HepG2 (cell line): ENCODE data around the gene IL31. TPM values are rescaled to one million over a fixed set of nuclear protein-coding genes. Genes with fewer than 3 reads are reported as not detected.

Experiments
- ZNF572 ChIP-seq: sonication (generic); formaldehyde crosslinking; IDR thresholded peaks from 2 replicates; pipeline ENCODE4 v1.5.1; 2020; ENCODE audit warnings: mild to moderate bottlenecking, missing genetic modification reagents
- ZZZ3 ChIP-seq: sonication (generic); formaldehyde crosslinking; IDR thresholded peaks from 2 replicates; pipeline ENCODE4 v1.4.0; 2020; ENCODE audit warnings: missing genetic modification reagents, mild to moderate bottlenecking, borderline replicate concordance
- polyA plus RNA-seq, 8 experiments: library from polyadenylated mRNA; depleted of rRNA in 3 of 8; stranded (reverse) in 7 of 8; unstranded in 1 of 8; fragments of >200 nt; fragmentation: Illumina TruSeq in 4 of 8; extraction: Trizol in 4 of 8; gene quantifications; 2 replicates each; pipeline versions ENCODE4 v1.2.1 to v1.2.3, GENCODE V29; 2011 to 2016; ENCODE audit warnings: low read depth in 4 of 8, missing spikeins in 1 of 8, mixed read lengths in 1 of 8; ENCODE audit not compliant: insufficient read depth in 1 of 8
- total RNA-seq, 5 experiments: library from RNA; depleted of rRNA; stranded (reverse); fragments of >200 nt; fragmentation: Illumina TruSeq; extraction: Trizol; gene quantifications; 2 replicates each; pipeline ENCODE4 v1.2.3, GENCODE V29; 2016; ENCODE audit warnings: low read depth in 1 of 5
- TF ChIP-seq, protein P1 (sequence below): sonication (generic); formaldehyde crosslinking; conservative IDR thresholded peaks from 2 replicates; pipeline ENCODE4 v1.8.1; 2023; ENCODE audit warnings: missing genetic modification reagents
- TF ChIP-seq, protein P2 (sequence below), 2 experiments: sonication (generic) in 1 of 2; formaldehyde crosslinking in 1 of 2; IDR thresholded peaks; 2 replicates each; pipeline versions ENCODE4 v1.4.0 to v1.6.1; 2016 to 2020; ENCODE audit warnings: borderline replicate concordance in 1 of 2, low read depth in 1 of 2, mild to moderate bottlenecking in 1 of 2, missing genetic modification reagents in 1 of 2
- TF ChIP-seq, protein P3 (sequence below): sonication (generic); formaldehyde crosslinking; IDR thresholded peaks from 2 replicates; pipeline ENCODE4 v1.5.1; 2020; ENCODE audit warnings: missing genetic modification reagents, mild to moderate bottlenecking, borderline replicate concordance
- TF ChIP-seq, protein P4 (sequence below): sonication (generic); formaldehyde crosslinking; IDR thresholded peaks from 2 replicates; pipeline ENCODE4 v1.4.0; 2020; ENCODE audit warnings: missing genetic modification reagents

IL31 gene
- total and polyA plus RNA-seq, 2 of the 13 experiments (the other 11 are each of a cell fraction or from before 2014, with no cell fraction given), result not detected

DNA sequence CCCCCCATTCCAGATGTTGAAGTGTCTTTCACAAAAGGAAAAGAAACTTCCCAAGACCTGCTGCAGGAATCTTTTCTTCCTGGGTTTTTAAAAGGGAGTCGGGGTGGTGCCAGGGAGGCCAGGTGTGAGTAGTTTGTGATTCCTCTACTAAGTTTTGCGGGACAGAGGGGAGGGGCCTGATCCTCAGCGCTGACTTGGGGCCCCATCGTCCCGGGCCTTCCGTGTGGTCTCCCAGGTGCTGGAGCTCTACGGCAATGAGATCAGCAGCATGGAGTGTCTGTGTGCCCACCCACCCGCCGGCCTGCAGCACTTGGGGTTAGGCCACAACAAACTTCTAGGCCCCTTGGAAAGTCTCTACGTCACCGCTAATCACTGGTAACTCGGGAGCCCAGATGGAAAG is 13.4 kb upstream of the IL31 start (continued):
- TF ChIP-seq, protein P1, sequence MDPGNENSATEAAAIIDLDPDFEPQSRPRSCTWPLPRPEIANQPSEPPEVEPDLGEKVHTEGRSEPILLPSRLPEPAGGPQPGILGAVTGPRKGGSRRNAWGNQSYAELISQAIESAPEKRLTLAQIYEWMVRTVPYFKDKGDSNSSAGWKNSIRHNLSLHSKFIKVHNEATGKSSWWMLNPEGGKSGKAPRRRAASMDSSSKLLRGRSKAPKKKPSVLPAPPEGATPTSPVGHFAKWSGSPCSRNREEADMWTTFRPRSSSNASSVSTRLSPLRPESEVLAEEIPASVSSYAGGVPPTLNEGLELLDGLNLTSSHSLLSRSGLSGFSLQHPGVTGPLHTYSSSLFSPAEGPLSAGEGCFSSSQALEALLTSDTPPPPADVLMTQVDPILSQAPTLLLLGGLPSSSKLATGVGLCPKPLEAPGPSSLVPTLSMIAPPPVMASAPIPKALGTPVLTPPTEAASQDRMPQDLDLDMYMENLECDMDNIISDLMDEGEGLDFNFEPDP (CRISPR knock-in tag), result no peak
- TF ChIP-seq, protein P2, sequence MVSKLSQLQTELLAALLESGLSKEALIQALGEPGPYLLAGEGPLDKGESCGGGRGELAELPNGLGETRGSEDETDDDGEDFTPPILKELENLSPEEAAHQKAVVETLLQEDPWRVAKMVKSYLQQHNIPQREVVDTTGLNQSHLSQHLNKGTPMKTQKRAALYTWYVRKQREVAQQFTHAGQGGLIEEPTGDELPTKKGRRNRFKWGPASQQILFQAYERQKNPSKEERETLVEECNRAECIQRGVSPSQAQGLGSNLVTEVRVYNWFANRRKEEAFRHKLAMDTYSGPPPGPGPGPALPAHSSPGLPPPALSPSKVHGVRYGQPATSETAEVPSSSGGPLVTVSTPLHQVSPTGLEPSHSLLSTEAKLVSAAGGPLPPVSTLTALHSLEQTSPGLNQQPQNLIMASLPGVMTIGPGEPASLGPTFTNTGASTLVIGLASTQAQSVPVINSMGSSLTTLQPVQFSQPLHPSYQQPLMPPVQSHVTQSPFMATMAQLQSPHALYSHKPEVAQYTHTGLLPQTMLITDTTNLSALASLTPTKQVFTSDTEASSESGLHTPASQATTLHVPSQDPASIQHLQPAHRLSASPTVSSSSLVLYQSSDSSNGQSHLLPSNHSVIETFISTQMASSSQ (IDR thresholded peaks at IDR 0.05; ENCODE audit: low read depth), result no peak
- TF ChIP-seq, protein P2 (CRISPR knock-in tag; IDR thresholded peaks at IDR 0.05; ENCODE audit: borderline replicate concordance), result no peak
- TF ChIP-seq ZNF572 (no peak), ZZZ3 (CRISPR knock-in tag) (no peak)
- TF ChIP-seq, protein P3, sequence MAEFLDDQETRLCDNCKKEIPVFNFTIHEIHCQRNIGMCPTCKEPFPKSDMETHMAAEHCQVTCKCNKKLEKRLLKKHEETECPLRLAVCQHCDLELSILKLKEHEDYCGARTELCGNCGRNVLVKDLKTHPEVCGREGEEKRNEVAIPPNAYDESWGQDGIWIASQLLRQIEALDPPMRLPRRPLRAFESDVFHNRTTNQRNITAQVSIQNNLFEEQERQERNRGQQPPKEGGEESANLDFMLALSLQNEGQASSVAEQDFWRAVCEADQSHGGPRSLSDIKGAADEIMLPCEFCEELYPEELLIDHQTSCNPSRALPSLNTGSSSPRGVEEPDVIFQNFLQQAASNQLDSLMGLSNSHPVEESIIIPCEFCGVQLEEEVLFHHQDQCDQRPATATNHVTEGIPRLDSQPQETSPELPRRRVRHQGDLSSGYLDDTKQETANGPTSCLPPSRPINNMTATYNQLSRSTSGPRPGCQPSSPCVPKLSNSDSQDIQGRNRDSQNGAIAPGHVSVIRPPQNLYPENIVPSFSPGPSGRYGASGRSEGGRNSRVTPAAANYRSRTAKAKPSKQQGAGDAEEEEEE, result no peak
- TF ChIP-seq, protein P4, sequence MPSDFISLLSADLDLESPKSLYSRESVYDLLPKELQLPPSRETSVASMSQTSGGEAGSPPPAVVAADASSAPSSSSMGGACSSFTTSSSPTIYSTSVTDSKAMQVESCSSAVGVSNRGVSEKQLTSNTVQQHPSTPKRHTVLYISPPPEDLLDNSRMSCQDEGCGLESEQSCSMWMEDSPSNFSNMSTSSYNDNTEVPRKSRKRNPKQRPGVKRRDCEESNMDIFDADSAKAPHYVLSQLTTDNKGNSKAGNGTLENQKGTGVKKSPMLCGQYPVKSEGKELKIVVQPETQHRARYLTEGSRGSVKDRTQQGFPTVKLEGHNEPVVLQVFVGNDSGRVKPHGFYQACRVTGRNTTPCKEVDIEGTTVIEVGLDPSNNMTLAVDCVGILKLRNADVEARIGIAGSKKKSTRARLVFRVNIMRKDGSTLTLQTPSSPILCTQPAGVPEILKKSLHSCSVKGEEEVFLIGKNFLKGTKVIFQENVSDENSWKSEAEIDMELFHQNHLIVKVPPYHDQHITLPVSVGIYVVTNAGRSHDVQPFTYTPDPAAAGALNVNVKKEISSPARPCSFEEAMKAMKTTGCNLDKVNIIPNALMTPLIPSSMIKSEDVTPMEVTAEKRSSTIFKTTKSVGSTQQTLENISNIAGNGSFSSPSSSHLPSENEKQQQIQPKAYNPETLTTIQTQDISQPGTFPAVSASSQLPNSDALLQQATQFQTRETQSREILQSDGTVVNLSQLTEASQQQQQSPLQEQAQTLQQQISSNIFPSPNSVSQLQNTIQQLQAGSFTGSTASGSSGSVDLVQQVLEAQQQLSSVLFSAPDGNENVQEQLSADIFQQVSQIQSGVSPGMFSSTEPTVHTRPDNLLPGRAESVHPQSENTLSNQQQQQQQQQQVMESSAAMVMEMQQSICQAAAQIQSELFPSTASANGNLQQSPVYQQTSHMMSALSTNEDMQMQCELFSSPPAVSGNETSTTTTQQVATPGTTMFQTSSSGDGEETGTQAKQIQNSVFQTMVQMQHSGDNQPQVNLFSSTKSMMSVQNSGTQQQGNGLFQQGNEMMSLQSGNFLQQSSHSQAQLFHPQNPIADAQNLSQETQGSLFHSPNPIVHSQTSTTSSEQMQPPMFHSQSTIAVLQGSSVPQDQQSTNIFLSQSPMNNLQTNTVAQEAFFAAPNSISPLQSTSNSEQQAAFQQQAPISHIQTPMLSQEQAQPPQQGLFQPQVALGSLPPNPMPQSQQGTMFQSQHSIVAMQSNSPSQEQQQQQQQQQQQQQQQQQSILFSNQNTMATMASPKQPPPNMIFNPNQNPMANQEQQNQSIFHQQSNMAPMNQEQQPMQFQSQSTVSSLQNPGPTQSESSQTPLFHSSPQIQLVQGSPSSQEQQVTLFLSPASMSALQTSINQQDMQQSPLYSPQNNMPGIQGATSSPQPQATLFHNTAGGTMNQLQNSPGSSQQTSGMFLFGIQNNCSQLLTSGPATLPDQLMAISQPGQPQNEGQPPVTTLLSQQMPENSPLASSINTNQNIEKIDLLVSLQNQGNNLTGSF (CRISPR knock-in tag), result no peak
